ENCODE data around the gene CIZ1.

Gene CIZ1

GRCh38 chr9:128180001-128180400 is 11.4 kb downstream of the CIZ1 start:
- H3K27ac ChIP-seq: no peak overlapping the region
- H3K27me3 ChIP-seq: no peaks in the 10 kb centered on the region
- no peaks in the 10 kb centered on the region for H3K4me1 ChIP-seq
- H3K9me3 ChIP-seq: no peaks in the 10 kb centered on the region
- no peak for TF ChIP-seq CTCF (IDR thresholded peaks at IDR 0.05)
- H3K4me3 ChIP-seq: no peak overlapping the region
- H3K36me3 ChIP-seq: peaks cover 68 to 86% (median 82%) of the 10 kb centered on the region in 3 donors
- intact Hi-C loops (cut with DNase I; ENCODE audit: low total_unique reads): no loop called here
- no peak for DNase-seq

GRCh38 chr9:128178806-128179431 is 12.5 kb downstream of the CIZ1 start:
- H3K9me3 ChIP-seq: no peaks in the 10 kb centered on the region
- H3K4me1 ChIP-seq: no peaks in the 10 kb centered on the region
- H3K27me3 ChIP-seq: no peaks in the 10 kb centered on the region
- no peak for DNase-seq
- intact Hi-C loops (cut with DNase I; ENCODE audit: low total_unique reads): no loop called here
- peaks cover 62 to 88% (median 86%) of the 10 kb centered on the region in 3 donors for H3K36me3 ChIP-seq
- H3K27ac ChIP-seq: no peak overlapping the region
- H3K4me3 ChIP-seq: no peak overlapping the region
- TF ChIP-seq CTCF (IDR thresholded peaks at IDR 0.05): no peak

- H3K27me3 ChIP-seq: no peaks in the 10 kb centered on the region
- peaks cover 55 to 91% (median 76%) of the 10 kb centered on the region in 3 donors for H3K36me3 ChIP-seq
- no peak overlapping the region for H3K27ac ChIP-seq
- DNase-seq: no peak
- H3K4me3 ChIP-seq: no peak overlapping the region
- no peaks in the 10 kb centered on the region for H3K9me3 ChIP-seq
- H3K4me1 ChIP-seq: no peaks in the 10 kb centered on the region
- intact Hi-C loops (cut with DNase I; ENCODE audit: low total_unique reads): no loop called here
- no peak for TF ChIP-seq CTCF (IDR thresholded peaks at IDR 0.05)
Measured at GRCh38 chr9:128175726-128176125, 15.6 kb downstream of the CIZ1 start.

- Histone ChIP-seq H3K4me3 (no peak overlapping the region), H3K36me3 (peaks cover 52 to 91% (median 76%) of the 10 kb centered on the region in 3 donors), H3K4me1 (no peaks in the 10 kb centered on the region), H3K27me3 (no peaks in the 10 kb centered on the region), H3K9me3 (no peaks in the 10 kb centered on the region), H3K27ac (no peak overlapping the region)
- no peak for TF ChIP-seq CTCF (IDR thresholded peaks at IDR 0.05)
- intact Hi-C loops (cut with DNase I; ENCODE audit: low total_unique reads): no loop called here
- no peak for DNase-seq
Measured at GRCh38 chr9:128175102-128175563, 16.2 kb downstream of the CIZ1 start.

- H3K4me3 ChIP-seq: no peak overlapping the region
- peaks cover 52 to 91% (median 76%) of the 10 kb centered on the region in 3 donors for H3K36me3 ChIP-seq
- DNase-seq: no peak
- intact Hi-C loops (cut with DNase I; ENCODE audit: low total_unique reads): no loop called here
- no peak overlapping the region for H3K27ac ChIP-seq
- H3K27me3 ChIP-seq: no peaks in the 10 kb centered on the region
- H3K9me3 ChIP-seq: no peaks in the 10 kb centered on the region
- no peaks in the 10 kb centered on the region for H3K4me1 ChIP-seq
- no peak for TF ChIP-seq CTCF (IDR thresholded peaks at IDR 0.05)
Measured at GRCh38 chr9:128174062-128174461, 17.3 kb downstream of the CIZ1 start.

Measured in tibial artery (tissue), 4 donors.